Activated CD4-positive, alpha-beta T cell treated with anti-CD3 and anti-CD28 coated beads for 1 hour (primary cell): ENCODE measurements around the gene GALNT14.

Experiments
- DNase-seq: peaks from one replicate; pipeline ENCODE4 v3.0.0-alpha.2; 2020

Gene GALNT14

GRCh38 chr2:31003749-31004148, 134.5 kb downstream of the GALNT14 start:
- DNase-seq = no peak

GRCh38 chr2:31002537-31003150, 135.6 kb downstream of the GALNT14 start:
- no peak for DNase-seq

- no peak for DNase-seq
Measured at GRCh38 chr2:31000970-31001369, 137.3 kb downstream of the GALNT14 start.

- no peak for DNase-seq
Measured at GRCh38 chr2:30998672-30999071, 139.6 kb downstream of the GALNT14 start.

GRCh38 chr2:30997979-30998378, 140.3 kb downstream of the GALNT14 start:
- DNase-seq = no peak

GRCh38 chr2:30994227-30995056, 143.8 kb downstream of the GALNT14 start:
- DNase-seq = no peak

- DNase-seq = no peak
Measured at GRCh38 chr2:30992781-30993180, 145.5 kb downstream of the GALNT14 start.

GRCh38 chr2:30990671-30991070, 147.6 kb downstream of the GALNT14 start:
- no peak for DNase-seq

- DNase-seq = no peak
Measured at GRCh38 chr2:30990176-30990575, 148.1 kb downstream of the GALNT14 start.

GRCh38 chr2:30989746-30990145, 148.5 kb downstream of the GALNT14 start:
- DNase-seq = no peak

GRCh38 chr2:30987566-30987965, 150.7 kb downstream of the GALNT14 start:
- DNase-seq = no peak

- DNase-seq = no peak
Measured at GRCh38 chr2:30986231-30986580, 152.0 kb downstream of the GALNT14 start.

- no peak for DNase-seq
Measured at GRCh38 chr2:30985493-30986230, 152.6 kb downstream of the GALNT14 start.

GRCh38 chr2:30984148-30984547, 154.1 kb downstream of the GALNT14 start:
- DNase-seq = no peak

- DNase-seq = no peak
Measured at GRCh38 chr2:30981510-30981909, 156.7 kb downstream of the GALNT14 start.

- no peak for DNase-seq
Measured at GRCh38 chr2:30981096-30981495, 157.1 kb downstream of the GALNT14 start.

GRCh38 chr2:30979822-30980245, 158.4 kb downstream of the GALNT14 start:
- no peak for DNase-seq

GRCh38 chr2:30978854-30979253, 159.4 kb downstream of the GALNT14 start:
- no peak for DNase-seq

GRCh38 chr2:30978044-30978443, 160.2 kb downstream of the GALNT14 start:
- DNase-seq = no peak

- no peak for DNase-seq
Measured at GRCh38 chr2:30975156-30975555, 163.1 kb downstream of the GALNT14 start.

GRCh38 chr2:30974554-30974953, 163.7 kb downstream of the GALNT14 start:
- DNase-seq = no peak

GRCh38 chr2:30974092-30974491, 164.1 kb downstream of the GALNT14 start:
- no peak for DNase-seq

- no peak for DNase-seq
Measured at GRCh38 chr2:30971231-30972025, 166.8 kb downstream of the GALNT14 start.
